GM21529 (cell line): ENCODE results near the gene MUC20.
"Not testable (repeated sequence)": the region's sequence is repeated elsewhere in the genome, so short reads cannot be mapped to it uniquely, and the experiment has no call there.

Experiments used
- ATAC-seq: cut with Tn5 transposase; IDR thresholded peaks from one replicate; pipeline ENCODE4 v1.9.1; 2021; ENCODE audit not compliant: unreplicated experiment

Gene MUC20, protein sequence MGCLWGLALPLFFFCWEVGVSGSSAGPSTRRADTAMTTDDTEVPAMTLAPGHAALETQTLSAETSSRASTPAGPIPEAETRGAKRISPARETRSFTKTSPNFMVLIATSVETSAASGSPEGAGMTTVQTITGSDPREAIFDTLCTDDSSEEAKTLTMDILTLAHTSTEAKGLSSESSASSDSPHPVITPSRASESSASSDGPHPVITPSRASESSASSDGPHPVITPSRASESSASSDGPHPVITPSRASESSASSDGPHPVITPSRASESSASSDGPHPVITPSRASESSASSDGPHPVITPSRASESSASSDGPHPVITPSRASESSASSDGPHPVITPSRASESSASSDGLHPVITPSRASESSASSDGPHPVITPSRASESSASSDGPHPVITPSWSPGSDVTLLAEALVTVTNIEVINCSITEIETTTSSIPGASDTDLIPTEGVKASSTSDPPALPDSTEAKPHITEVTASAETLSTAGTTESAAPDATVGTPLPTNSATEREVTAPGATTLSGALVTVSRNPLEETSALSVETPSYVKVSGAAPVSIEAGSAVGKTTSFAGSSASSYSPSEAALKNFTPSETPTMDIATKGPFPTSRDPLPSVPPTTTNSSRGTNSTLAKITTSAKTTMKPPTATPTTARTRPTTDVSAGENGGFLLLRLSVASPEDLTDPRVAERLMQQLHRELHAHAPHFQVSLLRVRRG

GRCh38 chr3:195720831-195721506 is at the start of gene MUC20:
Gene MUC20 (plus strand): TSS chr3:195720978. CDS start chr3:195721008, 30 bp downstream.
- ATAC-seq = not testable (repeated sequence)

DNA sequence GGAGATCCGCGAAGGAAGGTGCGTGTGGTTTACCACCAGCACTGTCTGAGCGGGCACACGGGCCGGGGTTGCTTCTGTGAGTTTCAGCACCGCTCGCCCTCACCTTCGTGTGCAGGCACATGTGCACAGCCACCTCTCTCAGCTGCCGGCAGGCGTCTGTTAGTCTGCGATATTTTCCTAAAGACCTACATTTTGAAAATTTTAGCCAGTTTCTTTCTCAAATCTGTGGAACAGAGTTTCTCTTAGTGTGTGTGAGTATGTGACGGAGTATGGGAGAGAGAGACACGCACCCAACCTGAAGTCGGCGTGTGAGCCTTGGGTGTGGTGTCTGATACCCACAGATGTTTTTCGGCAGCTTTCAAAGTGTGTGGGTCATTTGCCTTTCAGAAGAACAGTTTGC is 49.5 kb upstream of the MUC20 start:
- ATAC-seq = not testable (repeated sequence)

DNA sequence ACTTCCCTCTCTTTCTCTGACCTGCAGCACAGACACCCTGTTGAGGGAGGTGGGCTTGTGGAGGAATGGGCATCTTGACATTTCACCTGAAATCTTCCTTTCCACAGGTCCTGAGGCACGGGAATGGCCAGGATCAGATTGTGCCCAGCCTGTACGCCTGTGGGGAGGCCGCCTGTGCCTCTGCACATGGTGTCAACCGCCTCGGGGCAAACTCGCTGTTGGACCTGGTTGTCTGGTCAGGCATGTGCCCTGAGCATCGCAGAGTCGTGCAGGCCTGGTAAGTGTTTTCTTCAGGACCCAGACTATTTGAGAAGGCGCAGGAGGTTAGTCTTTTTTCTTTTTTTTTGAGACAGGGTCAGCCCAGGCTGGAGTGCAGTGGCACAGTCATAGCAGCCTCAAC is 47.1 kb upstream of the MUC20 start:
- ATAC-seq = not testable (repeated sequence)

DNA sequence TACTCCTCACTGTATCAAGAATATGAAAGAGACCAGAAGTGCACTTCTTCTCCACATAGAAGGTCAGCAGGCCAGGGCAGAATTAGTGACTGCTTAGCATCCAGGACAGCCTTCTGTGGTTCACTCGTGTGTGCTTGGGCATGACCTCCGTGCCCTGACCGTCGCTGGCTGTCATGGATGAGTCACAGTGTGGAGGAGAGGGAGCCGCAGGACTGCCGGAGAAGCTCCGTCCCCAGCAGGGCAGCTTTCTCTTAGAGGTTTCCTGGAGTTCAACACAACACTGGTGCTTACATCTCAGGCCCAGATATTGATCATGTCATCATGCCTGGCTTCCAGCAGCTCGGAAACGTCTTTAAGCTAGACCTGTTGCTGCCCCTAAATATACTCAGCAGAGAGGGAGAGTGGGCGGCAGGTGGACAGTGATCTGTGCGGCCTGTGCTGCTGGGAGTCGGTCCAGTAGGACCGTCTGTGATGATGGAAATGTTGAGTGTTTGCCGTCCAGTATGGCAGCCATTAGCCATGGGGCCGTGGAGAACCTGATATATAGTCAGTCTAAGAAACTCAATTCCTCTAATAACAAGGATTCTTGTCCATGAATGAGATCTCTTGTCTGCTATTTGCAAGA is 42.3 kb upstream of the MUC20 start:
- not testable (repeated sequence) for ATAC-seq

- not testable (repeated sequence) for ATAC-seq
These were observed 40.1 kb upstream of the MUC20 start for GRCh38 chr3:195680690-195681089.

DNA sequence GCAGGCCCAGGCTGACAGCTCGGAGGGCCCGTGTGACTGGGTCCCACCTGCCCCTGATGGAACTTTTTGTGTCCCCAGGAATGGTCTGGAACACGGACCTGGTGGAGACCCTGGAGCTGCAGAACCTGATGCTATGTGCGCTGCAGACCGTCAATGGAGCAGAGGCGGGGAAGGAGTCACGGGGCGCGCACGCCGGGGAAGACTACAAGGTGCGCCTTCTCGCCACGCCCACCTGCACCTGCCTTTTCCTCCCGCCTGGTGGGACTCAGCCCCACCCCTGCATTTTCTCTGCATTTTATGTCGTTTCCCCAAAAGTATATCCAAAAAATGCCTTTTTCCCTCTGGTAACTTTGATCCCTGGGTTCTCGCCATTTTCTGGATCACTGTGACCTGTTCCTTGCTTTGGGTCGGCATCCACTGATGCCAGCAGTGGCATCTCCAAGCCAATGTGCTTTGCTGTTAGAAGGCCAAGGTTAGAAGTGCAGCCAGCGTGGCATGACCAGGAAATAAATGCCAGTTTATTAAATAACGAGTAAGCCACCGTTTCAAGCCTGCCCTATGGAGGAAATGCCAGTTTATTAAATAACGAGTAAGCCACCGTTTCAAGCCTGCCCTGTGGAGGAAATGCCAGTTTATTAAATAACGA is 39.2 kb upstream of the MUC20 start:
- not testable (repeated sequence) for ATAC-seq

DNA sequence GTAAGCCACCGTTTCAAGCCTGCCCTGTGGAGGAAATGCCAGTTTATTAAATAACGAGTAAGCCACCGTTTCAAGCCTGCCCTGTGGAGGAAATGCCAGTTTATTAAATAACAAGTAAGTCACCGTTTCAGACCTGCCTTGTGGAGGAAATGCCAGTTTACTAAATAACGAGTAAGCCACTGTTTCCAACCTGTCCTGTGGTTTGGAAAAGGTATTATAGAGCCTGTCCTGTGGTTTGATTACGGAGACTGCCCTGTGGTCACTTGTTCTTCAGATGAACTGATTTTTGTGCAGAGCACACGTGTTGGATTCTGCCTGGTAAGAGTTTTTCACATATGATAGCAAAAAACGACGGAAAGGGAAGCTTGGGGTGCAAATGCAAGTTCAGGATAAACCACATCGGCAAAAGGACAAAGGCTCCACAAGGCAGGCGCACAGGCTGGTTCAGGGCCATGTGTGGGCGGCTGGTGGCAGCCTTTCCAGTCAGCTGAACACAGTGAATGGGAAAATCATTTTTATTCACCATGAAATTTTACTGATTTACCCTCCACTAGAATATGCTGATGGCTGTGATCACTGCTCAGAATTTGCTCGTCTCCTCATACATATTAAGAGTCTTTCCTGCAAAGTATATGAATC is 38.6 kb upstream of the MUC20 start:
- not testable (repeated sequence) for ATAC-seq

- not testable (repeated sequence) for ATAC-seq
These were observed 36.9 kb upstream of the MUC20 start for GRCh38 chr3:195683722-195684526.

GRCh38 chr3:195684527-195685257 is 36.1 kb upstream of the MUC20 start:
- ATAC-seq = peak; percentile 39

DNA sequence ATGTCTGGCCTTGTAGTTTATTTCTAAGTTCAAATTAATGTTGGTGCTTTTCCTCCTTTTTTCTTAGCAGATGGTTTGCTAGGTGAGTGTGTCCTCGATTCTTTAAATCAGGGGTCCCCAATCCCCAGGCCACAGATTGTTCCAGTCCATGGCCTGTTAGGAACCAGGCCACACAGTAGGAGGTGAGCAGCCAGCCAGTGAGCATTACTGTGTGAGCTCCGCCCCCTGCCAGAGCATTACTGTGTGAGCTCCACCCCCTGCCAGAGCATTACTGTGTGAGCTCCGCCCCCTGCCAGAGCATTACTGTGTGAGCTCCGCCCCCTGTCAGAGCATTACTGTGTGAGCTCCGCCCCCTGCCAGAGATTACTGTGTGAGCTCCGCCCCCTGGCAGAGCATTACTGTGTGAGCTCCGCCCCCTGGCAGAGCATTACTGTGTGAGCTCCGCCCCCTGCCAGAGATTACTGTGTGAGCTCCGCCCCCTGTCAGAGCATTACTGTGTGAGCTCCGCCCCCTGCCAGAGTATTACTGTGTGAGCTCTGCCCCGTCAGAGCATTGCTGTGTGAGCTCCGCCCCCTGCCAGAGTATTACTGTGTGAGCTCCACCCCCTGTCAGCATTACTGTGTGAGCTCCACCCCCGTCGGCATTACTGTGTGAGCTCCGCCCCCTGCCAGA is 34.1 kb upstream of the MUC20 start:
- ATAC-seq = not testable (repeated sequence)

GRCh38 chr3:195687209-195687760 is 33.5 kb upstream of the MUC20 start:
- not testable (repeated sequence) for ATAC-seq

GRCh38 chr3:195688471-195689183 is 32.2 kb upstream of the MUC20 start:
- not testable (repeated sequence) for ATAC-seq

GRCh38 chr3:195689184-195690070 is 31.4 kb upstream of the MUC20 start:
- ATAC-seq = not testable (repeated sequence)

- no peak for ATAC-seq
These were observed 29.8 kb upstream of the MUC20 start for GRCh38 chr3:195690951-195691350.

- ATAC-seq = not testable (repeated sequence)
These were observed 29.0 kb upstream of the MUC20 start for GRCh38 chr3:195691596-195692353.
